ENCODE measurements around the gene TCF7L2. TPM values are rescaled to one million over a fixed set of nuclear protein-coding genes. Genes with fewer than 3 reads are reported as not detected.

The TCF7L2 gene
- total and polyA plus RNA-seq, 2 donors (not counting 1 experiment from before 2014, with no cell fraction given): 3.4 to 5.0 TPM

DNA sequence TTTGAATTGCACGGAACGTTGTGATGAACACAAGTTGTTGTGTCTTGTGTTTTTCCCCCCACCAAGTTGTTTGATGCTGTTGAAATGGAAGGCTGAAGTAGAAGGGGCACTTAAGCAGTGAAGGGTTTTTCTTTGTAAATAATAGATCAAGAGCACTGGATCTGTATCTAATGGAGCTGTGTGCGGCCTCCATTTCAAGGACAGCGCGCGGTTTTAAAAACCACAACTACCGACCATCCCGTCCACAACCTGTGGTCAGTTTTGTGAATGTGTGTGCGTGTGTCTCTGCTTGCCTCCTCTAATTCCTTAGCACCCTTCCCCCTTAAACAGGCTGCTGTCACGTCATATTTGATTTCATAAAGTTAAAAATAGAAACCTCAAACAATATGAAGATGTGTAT lies 165.5 kb downstream of the TCF7L2 start:
- no peak for DNase-seq (ENCODE audit: low read depth in 2 of 2)
- Histone ChIP-seq H3K27me3 (ENCODE audit: control insufficient read depth, insufficient read depth, low read length) (no peaks in the 10 kb centered on the region), H3K36me3 (ENCODE audit: control insufficient read depth, insufficient read depth, low read length) (no peaks in the 10 kb centered on the region), H4K20me1 (ENCODE audit: control insufficient read depth, extremely low read depth, insufficient read depth, low read length) (no peaks in the 10 kb centered on the region), H3K4me2 (ENCODE audit: extremely low read depth, insufficient read depth, low read length) (no peak overlapping the region), H3K79me2 (ENCODE audit: control insufficient read depth, insufficient read depth, low read length) (no peaks in the 10 kb centered on the region), H3K4me1 (ENCODE audit: control insufficient read depth, extremely low read depth, insufficient read depth, low read length) (no peaks in the 10 kb centered on the region), H2AFZ (ENCODE audit: low read length) (no peak overlapping the region), H3K4me3 (replicated peaks in 1 of 4; ENCODE audit: control extremely low read depth in 1 of 4, insufficient read depth in 1 of 4, low read depth in 3 of 4, low read length in 4 of 4) (no peak overlapping the region), H3K9ac (ENCODE audit: insufficient read depth, low read length) (no peak overlapping the region), H3K9me3 (ENCODE audit: control insufficient read depth, insufficient read depth, low read depth, low read length) (no peaks in the 10 kb centered on the region), H3K27ac (ENCODE audit: insufficient read depth, low read length) (no peak overlapping the region)
- TF ChIP-seq, protein P1, sequence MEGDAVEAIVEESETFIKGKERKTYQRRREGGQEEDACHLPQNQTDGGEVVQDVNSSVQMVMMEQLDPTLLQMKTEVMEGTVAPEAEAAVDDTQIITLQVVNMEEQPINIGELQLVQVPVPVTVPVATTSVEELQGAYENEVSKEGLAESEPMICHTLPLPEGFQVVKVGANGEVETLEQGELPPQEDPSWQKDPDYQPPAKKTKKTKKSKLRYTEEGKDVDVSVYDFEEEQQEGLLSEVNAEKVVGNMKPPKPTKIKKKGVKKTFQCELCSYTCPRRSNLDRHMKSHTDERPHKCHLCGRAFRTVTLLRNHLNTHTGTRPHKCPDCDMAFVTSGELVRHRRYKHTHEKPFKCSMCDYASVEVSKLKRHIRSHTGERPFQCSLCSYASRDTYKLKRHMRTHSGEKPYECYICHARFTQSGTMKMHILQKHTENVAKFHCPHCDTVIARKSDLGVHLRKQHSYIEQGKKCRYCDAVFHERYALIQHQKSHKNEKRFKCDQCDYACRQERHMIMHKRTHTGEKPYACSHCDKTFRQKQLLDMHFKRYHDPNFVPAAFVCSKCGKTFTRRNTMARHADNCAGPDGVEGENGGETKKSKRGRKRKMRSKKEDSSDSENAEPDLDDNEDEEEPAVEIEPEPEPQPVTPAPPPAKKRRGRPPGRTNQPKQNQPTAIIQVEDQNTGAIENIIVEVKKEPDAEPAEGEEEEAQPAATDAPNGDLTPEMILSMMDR (conservative IDR thresholded peaks at IDR 0.05 in 1 of 2, IDR thresholded peaks at IDR 0.05 in 1 of 2; ENCODE audit: low read depth in 1 of 2, low read length in 2 of 2): no peak
- TF ChIP-seq EZH2 (IDR thresholded peaks at IDR 0.05; ENCODE audit: low read length, missing control alignments): no peak

DNA sequence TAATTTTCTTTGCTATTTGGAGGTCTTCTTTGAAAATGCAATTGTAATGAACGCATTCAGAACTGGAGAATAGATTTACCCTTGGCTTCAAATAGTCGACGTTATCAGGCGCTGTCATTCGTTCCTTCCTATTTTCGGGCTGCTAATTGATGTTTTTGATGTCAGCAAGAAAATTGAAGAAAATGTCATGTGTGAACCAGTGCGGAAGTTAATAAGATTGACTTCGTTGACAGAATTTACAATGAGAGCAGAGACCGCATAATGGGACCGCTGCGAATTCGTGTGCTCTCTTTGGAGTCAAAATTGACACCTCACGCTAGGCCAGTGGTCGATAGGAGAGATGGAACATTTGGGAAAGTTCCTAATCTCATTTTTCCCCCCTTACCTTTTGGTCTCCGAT lies 168.8 kb downstream of the TCF7L2 start:
- no peaks in the 10 kb centered on the region for H3K36me3 ChIP-seq (ENCODE audit: control insufficient read depth, insufficient read depth, low read length)
- H4K20me1 ChIP-seq (ENCODE audit: control insufficient read depth, extremely low read depth, insufficient read depth, low read length): no peaks in the 10 kb centered on the region
- no peaks in the 10 kb centered on the region for H3K27me3 ChIP-seq (ENCODE audit: control insufficient read depth, insufficient read depth, low read length)
- H3K4me3 ChIP-seq (replicated peaks in 1 of 4; ENCODE audit: control extremely low read depth in 1 of 4, insufficient read depth in 1 of 4, low read depth in 3 of 4, low read length in 4 of 4): no peak overlapping the region
- no peaks in the 10 kb centered on the region for H3K9me3 ChIP-seq (ENCODE audit: control insufficient read depth, insufficient read depth, low read depth, low read length)
- TF ChIP-seq EZH2 (IDR thresholded peaks at IDR 0.05; ENCODE audit: low read length, missing control alignments): no peak
- TF ChIP-seq, protein P1 (conservative IDR thresholded peaks at IDR 0.05 in 1 of 2, IDR thresholded peaks at IDR 0.05 in 1 of 2; ENCODE audit: low read depth in 1 of 2, low read length in 2 of 2): no peak
- H3K4me1 ChIP-seq (ENCODE audit: control insufficient read depth, extremely low read depth, insufficient read depth, low read length): no peaks in the 10 kb centered on the region
- no peaks in the 10 kb centered on the region for H3K79me2 ChIP-seq (ENCODE audit: control insufficient read depth, insufficient read depth, low read length)
- H2AFZ ChIP-seq (ENCODE audit: low read length): no peak overlapping the region
- H3K27ac ChIP-seq (ENCODE audit: insufficient read depth, low read length): no peak overlapping the region
- no peak for DNase-seq (ENCODE audit: low read depth in 2 of 2)
- no peak overlapping the region for H3K4me2 ChIP-seq (ENCODE audit: extremely low read depth, insufficient read depth, low read length)
- no peak overlapping the region for H3K9ac ChIP-seq (ENCODE audit: insufficient read depth, low read length)

DNA sequence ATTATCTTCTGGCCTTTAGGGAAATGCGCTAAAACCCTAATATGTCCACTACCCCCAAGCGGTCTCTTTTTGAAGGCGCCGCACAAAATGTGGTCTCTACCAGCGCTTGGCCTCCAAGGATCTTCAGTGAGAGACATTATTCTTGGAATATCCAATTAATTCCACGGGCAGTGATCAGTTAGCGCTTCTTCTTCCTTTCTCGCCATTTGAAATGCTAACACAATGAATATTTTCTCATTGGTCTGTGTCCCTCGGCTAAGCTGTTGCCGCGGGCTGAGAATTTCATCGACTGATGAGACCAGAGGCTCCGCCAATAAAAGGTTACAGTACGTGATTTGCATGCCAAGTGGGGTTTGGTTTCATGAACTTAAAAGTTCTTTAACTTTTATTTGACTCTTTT lies 169.8 kb downstream of the TCF7L2 start:
- no peaks in the 10 kb centered on the region for H3K79me2 ChIP-seq (ENCODE audit: control insufficient read depth, insufficient read depth, low read length)
- no peaks in the 10 kb centered on the region for H4K20me1 ChIP-seq (ENCODE audit: control insufficient read depth, extremely low read depth, insufficient read depth, low read length)
- DNase-seq (ENCODE audit: low read depth in 2 of 2): no peak
- H3K4me2 ChIP-seq (ENCODE audit: extremely low read depth, insufficient read depth, low read length): no peak overlapping the region
- H3K36me3 ChIP-seq (ENCODE audit: control insufficient read depth, insufficient read depth, low read length): no peaks in the 10 kb centered on the region
- no peak overlapping the region for H3K4me3 ChIP-seq (replicated peaks in 1 of 4; ENCODE audit: control extremely low read depth in 1 of 4, insufficient read depth in 1 of 4, low read depth in 3 of 4, low read length in 4 of 4)
- no peak overlapping the region for H3K9ac ChIP-seq (ENCODE audit: insufficient read depth, low read length)
- no peak for TF ChIP-seq EZH2 (IDR thresholded peaks at IDR 0.05; ENCODE audit: low read length, missing control alignments)
- TF ChIP-seq, protein P1 (conservative IDR thresholded peaks at IDR 0.05 in 1 of 2, IDR thresholded peaks at IDR 0.05 in 1 of 2; ENCODE audit: low read depth in 1 of 2, low read length in 2 of 2): no peak
- no peak overlapping the region for H2AFZ ChIP-seq (ENCODE audit: low read length)
- H3K4me1 ChIP-seq (ENCODE audit: control insufficient read depth, extremely low read depth, insufficient read depth, low read length): no peaks in the 10 kb centered on the region
- H3K27ac ChIP-seq (ENCODE audit: insufficient read depth, low read length): no peak overlapping the region
- no peaks in the 10 kb centered on the region for H3K9me3 ChIP-seq (ENCODE audit: control insufficient read depth, insufficient read depth, low read depth, low read length)
- H3K27me3 ChIP-seq (ENCODE audit: control insufficient read depth, insufficient read depth, low read length): no peaks in the 10 kb centered on the region
